K562 (cell line): ENCODE measurements around the gene KDM4C. TPM values are rescaled to one million over a fixed set of nuclear protein-coding genes. Genes with fewer than 3 reads are reported as not detected.

Experiments
- PCBP1 ChIP-seq: fragments of 200-400 bp; formaldehyde crosslinking; IDR thresholded peaks from 2 replicates; pipeline ENCODE4 v1.6.1; 2018; ENCODE audit warnings: mild to moderate bottlenecking, low read depth, low read length; ENCODE audit not compliant: poor library complexity, severe bottlenecking
- RB1 ChIP-seq: fragments of 450-650 bp; IDR thresholded peaks from 2 replicates; pipeline ENCODE4 v1.6.1; 2017; ENCODE audit warnings: low read depth, mild to moderate bottlenecking
- RCOR1 ChIP-seq, 2 experiments: IDR thresholded peaks; 2 replicates each; pipeline ENCODE4 v1.6.1; 2012; ENCODE audit warnings: low read depth in 2 of 2, low read length in 2 of 2, borderline replicate concordance in 1 of 2, improper control_type of control experiment in 1 of 2
- SAP30 ChIP-seq: fragments of 200-600 bp; sonication (generic); IDR thresholded peaks from 2 replicates; pipeline ENCODE4 v1.6.1; 2012; ENCODE audit warnings: borderline replicate concordance, low read depth, mild to moderate bottlenecking, moderate library complexity, low read length, control low read depth, inconsistent platforms; ENCODE audit not compliant: insufficient read depth, poor library complexity, severe bottlenecking
- STAG1 ChIP-seq: sonication (generic); formaldehyde crosslinking; IDR thresholded peaks from 2 replicates; pipeline ENCODE4 v1.5.0; 2020; ENCODE audit warnings: missing genetic modification reagents, borderline replicate concordance
- ZBTB33 ChIP-seq: sonication (generic); formaldehyde crosslinking; IDR thresholded peaks from 2 replicates; pipeline ENCODE4 v1.8.1; 2023; ENCODE audit warnings: mild to moderate bottlenecking, missing genetic modification reagents
- ZNF407 ChIP-seq: fragments of 450-650 bp; IDR thresholded peaks from 2 replicates; pipeline ENCODE4 v1.6.1; 2016; ENCODE audit warnings: low read depth
- ZNF512 ChIP-seq: IDR thresholded peaks from 2 replicates; pipeline ENCODE4 v1.6.1; 2016; ENCODE audit warnings: missing genetic modification characterization, missing compliant biosample characterization
- polyA plus RNA-seq, 8 experiments: library from polyadenylated mRNA; depleted of rRNA in 4 of 8; stranded (reverse) in 5 of 8; unstranded in 3 of 8; fragments of >200 nt; fragmentation: Nextera tagmentation in 2 of 8; fragmentation: Illumina TruSeq in 1 of 8; extraction: Ambion mirVana in 2 of 8; extraction: Trizol in 1 of 8; gene quantifications; 2 replicates each; pipeline versions ENCODE4 v1.2.1 to v1.2.3, GENCODE V29; 2011 to 2014; ENCODE audit warnings: inconsistent platforms in 1 of 8, missing spikeins in 1 of 8
- total RNA-seq, 7 experiments: library from RNA; depleted of rRNA in 6 of 7; stranded (reverse); fragments of >200 nt in 6 of 7; fragmentation: Illumina TruSeq in 2 of 7; extraction: Trizol in 2 of 7; gene quantifications; 2 replicates each; pipeline versions ENCODE4 v1.2.1 to v1.2.3, GENCODE V29; 2011 to 2021; ENCODE audit warnings: low replicate concordance in 1 of 7
- TF ChIP-seq, protein P1 (sequence below): IDR thresholded peaks from 3 replicates; pipeline ENCODE4 v1.6.1; 2011; ENCODE audit warnings: borderline replicate concordance, mild to moderate bottlenecking, moderate library complexity; ENCODE audit not compliant: insufficient read length; ENCODE audit errors: extremely low read depth
- TF ChIP-seq, protein P2 (sequence below): sonication (generic); formaldehyde crosslinking; IDR thresholded peaks from 2 replicates; pipeline ENCODE4 v1.8.0; 2022; ENCODE audit warnings: mild to moderate bottlenecking, missing genetic modification reagents

The KDM4C gene
- total and polyA plus RNA-seq, 9 of the 15 experiments (the other 6 are each of a cell fraction or from before 2014, with no cell fraction given): 5.4 to 17.0 (median 12.6) TPM

GRCh38 chr9:6838158-6838557 is 80.4 kb downstream of the KDM4C start (continued):
- no peak for TF ChIP-seq PCBP1
- TF ChIP-seq ZNF512 (tag): no peak
- TF ChIP-seq, protein P1, sequence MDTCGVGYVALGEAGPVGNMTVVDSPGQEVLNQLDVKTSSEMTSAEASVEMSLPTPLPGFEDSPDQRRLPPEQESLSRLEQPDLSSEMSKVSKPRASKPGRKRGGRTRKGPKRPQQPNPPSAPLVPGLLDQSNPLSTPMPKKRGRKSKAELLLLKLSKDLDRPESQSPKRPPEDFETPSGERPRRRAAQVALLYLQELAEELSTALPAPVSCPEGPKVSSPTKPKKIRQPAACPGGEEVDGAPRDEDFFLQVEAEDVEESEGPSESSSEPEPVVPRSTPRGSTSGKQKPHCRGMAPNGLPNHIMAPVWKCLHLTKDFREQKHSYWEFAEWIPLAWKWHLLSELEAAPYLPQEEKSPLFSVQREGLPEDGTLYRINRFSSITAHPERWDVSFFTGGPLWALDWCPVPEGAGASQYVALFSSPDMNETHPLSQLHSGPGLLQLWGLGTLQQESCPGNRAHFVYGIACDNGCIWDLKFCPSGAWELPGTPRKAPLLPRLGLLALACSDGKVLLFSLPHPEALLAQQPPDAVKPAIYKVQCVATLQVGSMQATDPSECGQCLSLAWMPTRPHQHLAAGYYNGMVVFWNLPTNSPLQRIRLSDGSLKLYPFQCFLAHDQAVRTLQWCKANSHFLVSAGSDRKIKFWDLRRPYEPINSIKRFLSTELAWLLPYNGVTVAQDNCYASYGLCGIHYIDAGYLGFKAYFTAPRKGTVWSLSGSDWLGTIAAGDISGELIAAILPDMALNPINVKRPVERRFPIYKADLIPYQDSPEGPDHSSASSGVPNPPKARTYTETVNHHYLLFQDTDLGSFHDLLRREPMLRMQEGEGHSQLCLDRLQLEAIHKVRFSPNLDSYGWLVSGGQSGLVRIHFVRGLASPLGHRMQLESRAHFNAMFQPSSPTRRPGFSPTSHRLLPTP: no peak
- TF ChIP-seq, protein P2, sequence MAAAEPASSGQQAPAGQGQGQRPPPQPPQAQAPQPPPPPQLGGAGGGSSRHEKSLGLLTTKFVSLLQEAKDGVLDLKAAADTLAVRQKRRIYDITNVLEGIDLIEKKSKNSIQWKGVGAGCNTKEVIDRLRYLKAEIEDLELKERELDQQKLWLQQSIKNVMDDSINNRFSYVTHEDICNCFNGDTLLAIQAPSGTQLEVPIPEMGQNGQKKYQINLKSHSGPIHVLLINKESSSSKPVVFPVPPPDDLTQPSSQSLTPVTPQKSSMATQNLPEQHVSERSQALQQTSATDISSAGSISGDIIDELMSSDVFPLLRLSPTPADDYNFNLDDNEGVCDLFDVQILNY: no peak
- no peak for TF ChIP-seq RB1
- no peak for TF ChIP-seq ZNF407
- TF ChIP-seq RCOR1 (IDR thresholded peaks at IDR 0.05; ENCODE audit: borderline replicate concordance in 1 of 2, low read depth in 2 of 2, low read length in 2 of 2): no peak
- TF ChIP-seq ZBTB33: no peak
- TF ChIP-seq SAP30: no peak
- no peak for TF ChIP-seq STAG1 (CRISPR knock-in tag)
